Measurements from ENCODE around the gene UNCX.

UNCX gene

DNA sequence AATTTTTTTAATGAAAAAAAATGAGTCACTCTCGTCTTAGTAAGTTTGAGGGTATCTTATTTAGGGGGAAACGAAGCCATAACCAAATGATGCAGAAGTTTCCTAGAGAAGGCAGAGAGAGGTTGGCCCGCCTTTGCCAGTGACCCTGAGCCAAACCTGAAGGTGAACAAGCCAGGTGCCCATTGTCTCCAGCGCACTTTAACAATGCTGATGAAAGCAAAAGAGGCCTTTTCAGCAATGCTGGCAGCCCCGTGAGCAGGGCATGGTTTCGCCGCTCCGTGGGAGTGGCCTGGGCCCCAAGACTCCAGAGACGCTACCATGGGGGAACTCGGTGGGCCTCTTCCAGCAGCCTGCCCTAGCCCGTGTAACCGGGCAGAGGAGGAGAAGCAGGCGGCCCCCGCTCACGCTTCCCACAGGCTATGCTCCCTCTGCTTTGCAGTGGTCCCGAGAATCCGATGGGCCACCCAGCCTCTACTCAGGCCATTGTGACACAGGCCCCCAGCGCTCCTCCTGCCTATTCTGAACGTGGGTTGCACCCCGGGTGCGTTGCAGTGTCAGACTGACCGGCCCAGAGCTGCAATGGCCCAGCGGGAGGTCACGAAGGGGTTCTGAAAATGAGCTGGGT lies 14.0 kb upstream of the UNCX start:
- DNase-seq: no peak

DNA sequence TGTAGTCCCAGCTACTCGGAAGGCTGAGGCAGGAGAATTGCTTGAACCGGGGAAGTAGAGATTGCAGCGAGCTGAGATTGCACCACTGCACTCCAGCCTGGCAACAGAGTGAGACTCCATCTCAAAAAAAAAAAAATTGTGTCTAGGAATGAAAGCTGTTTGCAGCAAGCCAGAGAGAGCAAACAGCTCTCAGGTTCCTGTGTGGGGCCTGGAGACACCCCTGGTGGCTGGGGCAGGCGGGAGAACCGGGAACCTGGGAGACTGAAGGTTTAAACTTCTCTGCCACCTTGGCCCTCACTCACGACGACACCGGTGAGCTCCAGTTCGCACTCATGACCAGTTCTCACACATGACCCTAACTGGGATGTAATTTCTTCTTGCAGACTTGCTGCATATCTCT lies 13.2 kb upstream of the UNCX start:
- DNase-seq: no peak

DNA sequence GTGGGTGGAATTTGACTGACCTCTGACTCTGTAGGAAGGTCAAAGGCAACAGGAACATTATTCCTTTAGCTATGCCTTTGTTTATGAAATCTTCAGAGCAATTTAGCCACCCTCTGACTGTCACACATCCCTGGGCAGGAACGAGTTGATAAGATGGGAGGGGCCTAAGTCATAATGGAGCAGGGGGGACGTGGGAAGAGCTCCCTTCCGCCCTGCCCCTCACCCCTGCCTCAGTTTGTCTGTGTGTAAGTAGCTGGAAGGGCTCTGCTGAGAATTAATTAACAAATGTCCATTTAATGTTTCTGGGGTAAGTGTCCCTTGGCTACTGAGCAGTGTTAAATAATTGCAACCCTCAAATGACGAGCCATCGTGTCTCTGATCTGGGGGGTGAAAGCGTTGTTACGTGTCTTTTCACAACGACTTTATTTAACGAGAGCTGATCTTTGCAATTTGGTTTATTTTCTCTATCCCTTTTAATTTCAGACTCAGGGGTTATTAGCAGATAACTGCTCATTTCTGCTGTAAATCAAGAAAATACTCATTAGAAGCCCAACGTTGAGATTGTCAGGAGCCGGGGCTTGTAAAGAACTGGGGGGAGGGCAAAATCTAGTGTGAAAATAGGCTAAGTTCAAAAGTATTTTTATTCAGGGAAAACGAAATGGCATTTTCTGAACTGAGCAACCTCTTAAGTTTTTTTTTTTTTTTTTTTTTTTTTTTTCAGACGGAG lies 12.5 kb upstream of the UNCX start:
- no peak for DNase-seq

DNA sequence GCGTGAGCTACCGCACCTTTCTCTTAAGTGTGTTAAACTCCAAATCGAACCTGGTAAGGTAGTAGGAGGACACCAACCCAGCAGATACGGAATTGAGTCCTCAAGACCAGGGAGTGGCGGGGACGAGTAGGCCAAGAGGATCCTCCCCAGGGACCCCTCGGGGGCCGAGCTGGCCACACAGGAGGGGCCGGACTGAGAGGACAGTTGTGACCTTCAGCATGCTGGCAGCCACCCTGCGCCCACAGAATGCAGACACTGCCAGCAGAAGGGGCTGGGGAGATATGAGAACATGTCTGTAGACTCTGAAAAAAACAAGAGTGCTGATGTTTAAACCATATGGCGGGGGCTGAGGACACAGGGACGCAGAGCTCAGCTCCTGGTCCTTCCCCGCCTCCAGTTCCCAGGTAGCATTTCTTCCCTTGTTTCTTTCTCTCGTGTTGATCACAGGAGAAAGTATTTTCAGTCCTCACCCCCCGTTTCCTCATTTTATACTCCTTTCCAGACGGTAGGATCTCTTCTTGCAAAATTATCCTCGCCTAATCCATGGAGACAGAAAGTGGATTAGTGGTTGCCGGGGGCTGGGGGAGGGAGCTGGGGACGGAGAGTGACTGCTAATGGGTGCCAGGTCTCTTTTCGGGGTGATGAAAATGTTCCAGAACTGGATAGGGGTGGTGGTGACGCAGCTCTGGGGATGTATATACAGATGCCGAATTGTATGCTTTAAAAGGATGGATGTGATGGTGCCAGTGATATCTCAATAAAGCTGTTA lies 11.5 kb upstream of the UNCX start:
- DNase-seq: no peak

DNA sequence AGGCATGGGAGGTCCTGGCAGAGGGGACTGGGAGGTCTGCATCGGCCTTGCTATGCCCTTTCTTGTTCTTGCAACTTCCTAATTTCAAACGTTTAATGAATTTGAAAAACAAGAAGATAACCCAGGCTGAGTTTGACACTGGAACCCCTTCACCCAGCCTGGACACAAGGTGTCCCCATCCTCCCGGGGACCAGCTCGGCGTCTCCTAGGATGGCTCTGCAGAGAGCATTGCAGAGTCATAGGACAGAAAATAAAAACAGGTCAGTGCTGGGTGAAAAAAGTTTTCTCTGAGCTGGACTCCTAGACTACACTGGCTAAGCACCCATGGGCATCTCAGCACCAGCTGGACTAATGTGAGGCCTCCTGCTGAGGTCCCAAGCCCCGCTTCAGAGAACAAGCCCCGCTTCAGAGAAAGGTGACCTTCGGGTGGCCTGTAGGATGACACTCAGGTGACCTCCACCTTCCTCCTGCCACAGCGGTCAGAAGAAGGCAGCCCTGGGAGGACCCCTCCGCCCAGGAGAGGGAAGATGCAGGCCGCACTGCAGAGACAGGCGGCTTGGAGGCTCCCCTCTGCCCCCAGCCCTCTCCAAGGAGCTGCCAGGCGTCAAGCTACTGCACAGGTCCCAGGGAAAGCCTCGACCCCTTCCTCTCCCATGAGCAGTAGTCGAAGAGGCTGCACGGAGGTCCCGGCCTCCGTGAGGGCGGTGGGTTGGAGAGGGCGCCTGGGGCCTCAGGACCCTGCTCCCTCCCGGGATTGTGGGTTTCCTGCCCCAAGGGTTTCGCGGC lies 9.3 kb upstream of the UNCX start:
- no peak for DNase-seq

DNA sequence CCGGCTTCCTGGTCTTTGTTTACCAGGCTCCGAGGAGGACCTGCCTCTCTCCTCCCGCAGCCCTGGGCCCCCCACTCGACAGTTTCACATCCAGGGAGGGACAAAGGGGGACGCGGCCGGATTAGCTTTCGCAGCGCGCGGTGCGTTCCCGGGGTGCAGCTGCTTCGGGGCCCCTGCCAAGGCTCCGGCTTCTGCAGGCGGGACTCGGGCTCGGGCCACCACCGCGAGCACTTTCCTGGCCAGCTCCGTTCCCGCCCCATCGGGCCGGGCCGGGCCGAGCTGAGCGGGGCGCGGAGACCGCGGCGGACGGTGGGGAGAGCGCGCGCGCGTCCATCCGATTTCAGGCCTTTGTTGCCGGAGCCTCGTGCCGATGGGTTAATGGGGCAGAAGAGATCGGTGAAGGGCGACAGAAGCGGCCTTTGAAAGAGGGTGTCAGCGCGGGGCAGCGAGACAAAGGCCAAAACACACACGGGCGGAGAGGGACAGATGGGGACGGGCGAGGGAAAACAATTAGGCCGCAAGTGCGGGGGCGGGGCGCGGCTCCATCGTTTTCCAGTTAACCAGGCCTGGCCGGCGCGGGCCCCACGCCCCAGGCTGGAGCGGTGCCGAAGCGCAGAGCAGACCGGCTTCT lies 8.5 kb upstream of the UNCX start:
- DNase-seq: no peak

DNA sequence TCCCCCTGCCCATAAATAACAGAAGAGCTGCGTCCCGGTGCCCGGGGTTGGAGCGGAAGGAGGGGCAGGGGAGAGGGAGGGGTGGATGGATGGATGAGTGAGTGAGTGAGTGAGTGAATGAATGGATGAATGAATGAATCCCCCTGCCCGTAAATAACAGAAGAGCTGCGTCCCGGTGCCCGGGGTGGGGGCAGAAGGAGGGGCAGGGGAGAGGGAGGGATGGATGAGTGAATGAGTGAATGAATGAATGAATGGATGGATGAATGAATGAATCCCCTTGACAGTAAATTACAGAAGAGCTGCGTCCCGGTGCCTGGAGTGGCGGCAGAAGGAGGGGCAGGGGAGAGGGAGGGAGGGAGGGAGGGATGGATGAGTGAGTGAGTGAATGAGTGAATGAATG lies 7.6 kb upstream of the UNCX start:
- DNase-seq: no peak

DNA sequence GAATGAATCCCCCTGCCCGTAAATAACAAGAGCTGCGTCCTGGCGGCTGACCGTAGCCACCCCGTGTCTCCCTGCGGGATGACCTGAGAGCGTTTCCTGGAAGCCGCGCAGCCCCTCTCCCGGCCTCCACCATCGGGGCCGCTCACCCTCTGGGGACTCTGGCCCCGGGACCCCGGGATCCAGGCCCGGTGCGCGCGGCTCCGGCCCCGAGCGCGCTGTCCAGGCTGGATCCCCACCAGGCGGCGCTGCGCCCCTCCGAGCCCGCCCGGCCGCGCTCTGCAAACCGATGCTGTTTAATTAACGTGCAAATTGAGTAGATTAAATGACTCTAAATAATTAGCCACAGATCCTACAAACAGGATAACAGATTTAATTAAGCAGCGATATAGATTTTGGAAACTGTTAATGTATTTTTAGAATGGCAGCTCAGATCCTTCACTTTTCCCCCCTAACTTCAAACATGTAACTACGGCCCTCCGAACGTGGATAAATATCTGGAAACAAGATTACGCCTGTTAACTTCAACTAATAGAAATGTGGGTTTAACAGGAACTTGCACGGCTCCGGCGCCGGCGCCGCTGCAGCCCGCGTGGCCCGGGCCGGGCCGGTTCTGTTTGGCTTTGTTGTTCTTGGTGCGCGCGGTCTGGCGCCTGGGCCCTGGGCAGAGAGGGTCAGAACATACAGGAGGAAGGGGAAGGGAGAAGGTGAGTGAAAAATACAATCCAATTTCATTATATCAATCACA lies 7.1 kb upstream of the UNCX start:
- DNase-seq: peak; percentile 86

DNA sequence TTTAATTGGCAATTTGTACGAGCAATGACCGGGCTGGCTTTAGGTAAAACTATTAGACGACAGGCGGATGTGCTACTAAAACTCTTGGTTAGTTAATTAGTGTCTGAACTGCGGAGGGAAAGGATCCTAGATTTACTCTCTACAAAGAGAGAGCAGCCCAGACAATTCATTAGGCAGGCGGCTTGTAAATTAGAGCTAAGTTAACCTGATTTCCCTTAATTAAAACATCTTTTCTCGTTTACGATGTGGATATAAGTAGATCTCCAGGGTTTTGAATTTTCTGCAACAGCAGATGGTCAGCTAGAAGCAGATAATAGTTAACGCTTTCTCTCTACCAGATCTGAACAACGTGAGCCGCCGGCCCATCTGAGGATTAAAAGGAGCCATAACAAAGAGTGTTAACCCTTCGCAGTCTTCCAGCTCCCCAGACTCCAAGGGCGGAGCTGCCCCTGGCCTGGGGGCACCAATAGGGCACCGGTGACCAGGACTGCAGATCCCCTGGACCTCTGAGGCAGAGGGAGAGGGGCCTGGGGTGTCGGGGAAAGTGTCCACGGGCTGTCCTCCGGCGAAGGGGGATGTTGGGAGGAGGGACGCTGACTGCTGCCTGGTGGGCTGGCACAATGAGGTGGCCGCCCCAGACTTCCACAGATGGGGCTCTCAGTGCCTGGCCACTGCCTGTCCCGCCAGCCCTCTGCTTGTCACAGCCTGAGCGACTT lies 6.3 kb upstream of the UNCX start:
- DNase-seq: no peak

DNA sequence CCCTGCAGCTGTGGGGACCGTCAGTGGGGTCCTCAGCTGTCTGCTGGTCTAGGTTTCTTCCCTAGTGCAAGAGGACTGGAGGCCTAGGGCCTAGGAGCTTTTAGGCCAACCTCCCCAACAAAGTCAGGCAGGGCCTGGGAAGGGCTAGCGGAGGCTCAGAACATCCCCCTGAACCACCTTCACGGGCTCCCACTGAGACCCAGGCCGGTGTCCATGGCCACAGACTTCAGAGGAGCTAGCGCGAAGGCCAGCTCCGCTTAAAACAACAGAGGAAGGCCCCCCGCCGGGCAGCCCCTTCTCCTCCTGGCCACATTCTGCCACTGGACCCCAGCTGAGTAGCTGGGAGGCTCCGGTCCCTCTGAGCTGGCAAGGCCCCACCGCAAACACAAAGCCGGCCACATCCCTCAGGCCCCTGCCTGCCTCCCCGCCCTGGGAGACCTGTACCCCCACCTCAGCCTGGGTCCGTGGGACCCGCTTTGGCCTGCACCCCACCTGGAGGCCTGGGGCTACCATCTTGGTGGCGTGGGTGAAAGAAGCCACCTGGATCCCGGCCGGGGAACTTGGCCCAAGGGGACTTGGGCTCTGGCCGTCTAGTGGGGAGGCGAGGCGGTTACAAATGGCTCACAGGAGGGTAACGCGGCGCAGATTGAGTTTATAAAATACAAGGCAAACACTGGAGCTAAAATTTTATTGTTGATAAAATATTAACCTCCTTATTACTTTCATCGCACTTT lies 5.4 kb upstream of the UNCX start:
- no peak for DNase-seq

DNA sequence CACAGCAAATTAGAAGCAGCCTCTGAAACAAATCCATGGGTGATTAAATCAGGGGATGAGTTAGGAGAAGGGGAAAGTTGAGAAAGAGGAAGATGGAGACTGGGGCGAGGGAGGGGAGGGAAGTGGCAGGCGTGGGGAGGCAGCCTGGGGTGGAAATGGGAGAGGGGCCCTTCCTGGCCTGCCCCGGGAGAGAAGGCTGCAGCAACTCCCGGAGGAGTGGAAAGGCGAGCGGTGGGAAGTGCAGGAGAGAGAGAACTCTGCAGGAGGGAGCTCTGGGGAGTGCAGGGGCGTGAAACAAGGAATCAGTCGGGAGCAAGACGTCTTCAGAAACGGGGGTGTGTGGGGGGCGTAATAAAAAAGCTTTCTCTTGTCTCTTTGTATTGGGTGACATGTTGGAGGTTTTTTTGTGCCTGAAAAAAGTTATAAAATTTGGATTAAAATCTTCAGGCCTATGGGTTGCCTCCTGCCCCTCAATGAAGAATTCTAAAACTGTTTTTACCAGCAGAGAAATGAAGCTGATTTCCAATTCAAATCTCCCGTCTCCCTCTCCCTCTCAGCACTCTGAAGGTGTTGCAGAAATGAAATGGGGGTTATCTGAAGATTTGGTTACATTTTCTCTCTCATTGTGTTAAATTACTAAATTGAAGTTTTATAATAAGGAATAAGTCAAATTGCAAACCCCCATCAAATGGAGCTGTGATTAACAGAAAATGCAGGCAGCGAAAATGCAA lies 4.7 kb upstream of the UNCX start:
- DNase-seq: no peak

DNA sequence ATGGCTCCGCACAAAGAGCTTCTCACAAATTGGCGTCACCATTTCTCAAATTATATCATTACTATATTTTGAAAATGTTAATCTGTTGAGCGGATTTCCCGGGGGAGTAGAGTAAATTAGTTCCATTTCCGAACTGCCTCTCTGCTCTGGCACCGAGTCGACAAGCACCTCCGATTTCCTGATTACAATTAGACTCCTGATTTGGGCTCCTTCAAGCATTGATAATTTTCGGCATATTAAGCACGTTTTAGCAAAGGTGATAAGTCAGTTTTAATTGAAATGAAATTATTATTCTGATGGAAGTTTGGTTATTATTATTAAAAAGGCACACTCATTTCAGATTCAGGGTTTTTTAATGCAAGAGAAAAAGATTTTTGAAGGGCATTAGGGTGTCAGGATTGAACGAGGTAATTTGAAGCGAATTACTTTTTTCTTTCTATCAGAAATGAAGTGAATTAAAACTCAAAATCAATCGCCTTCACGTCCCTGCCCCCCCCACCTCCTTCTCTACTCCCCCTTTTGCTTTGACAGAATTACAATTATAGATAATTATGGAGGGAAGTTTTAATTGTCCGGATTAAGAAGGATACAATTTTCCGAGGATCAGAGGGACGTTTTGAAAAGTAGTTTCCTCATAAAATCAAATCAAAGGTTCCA lies 4.0 kb upstream of the UNCX start:
- DNase-seq: no peak

DNA sequence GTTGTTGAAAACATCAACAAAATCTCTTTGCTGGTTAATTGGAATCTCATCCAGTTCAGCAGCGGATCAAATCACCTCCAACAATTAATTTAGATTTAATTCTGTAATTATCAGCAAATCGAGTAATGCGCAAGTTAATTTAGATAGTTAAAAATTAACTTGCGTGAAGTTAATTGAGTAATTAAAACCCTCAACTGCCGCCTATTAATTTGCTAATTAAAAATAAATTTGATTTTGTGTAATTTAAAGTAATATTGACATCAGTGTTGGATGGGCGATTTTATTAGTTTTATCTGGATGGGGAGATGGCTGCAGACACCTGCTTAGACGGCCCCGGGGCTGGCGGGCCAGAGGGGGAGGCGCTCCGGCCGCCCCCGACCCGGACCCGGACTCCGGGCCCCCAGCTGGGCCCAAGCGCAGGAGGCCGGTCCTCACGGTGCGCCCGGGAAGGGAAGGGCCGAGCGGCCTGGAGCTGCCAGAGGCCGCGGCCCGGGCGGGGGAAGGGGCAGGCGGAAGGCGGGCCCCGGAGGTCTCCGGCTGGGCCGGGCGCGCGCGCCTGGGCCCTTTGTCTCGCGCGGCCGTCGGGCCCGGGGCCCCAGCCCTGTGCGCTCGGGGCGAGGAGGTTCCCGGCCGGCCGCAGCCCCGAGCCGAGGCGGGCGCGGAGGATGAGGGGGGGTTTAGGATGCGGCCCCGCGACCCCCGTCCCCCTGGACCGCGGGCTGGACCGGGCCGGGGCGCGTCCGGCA lies 3.3 kb upstream of the UNCX start:
- DNase-seq: no peak

DNA sequence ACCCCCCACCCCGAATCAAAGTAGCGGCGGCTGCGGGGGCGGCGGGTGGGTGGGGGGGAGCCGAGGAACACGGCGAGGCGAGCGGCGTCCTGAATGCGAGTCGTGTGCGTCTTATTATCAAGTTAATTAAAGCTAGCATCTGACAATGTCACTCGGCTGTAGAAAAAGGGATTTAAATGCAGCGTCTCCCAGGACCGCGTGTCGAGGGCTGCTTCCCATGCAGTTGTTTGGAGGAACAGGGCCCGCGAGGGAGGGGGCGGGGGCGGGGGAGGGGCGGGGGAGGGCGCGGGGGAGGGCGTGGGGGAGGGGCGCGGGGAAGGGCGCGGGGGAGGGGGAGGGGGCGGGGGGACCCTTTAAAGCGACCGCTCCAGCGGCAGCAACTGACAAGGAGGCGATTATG lies 2.7 kb upstream of the UNCX start:
- DNase-seq: no peak

DNA sequence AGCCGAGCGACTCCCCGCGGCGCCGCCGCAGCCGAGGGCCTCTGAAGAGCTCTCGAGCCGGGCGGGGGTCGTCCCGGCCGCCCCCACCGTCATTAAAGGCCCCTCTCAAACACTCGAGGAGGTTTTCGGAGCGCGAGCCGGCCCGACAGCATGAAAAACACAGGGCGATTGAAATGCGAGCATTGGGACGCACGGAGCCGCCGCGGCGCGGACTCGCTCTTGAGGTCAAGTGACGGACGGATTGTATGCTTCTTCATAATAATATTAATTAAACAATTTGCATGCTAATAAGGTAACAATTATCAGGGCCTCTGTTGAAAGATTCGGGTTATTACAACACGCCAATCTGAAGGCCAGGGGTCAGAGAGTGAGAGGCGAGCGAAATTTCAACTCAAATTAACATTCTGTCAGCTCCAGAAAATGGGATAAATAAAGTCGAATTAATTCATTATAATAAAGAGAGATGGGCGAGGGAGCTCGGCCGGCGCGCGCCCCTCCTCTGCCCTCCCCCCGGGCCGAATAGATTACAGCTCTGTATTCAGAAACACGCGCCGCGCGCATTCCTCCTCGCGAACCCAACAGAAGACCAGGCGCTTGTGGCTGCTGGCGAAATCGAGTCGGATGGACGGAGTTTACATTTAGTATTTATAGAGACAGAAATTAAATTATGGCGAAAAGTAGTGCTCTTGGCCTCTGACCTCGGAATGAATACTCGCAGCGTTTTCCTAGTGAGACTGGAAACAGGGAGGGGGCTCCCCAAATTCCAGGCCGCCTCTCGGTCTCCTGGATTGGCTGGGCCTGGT lies 2.1 kb upstream of the UNCX start:
- no peak for DNase-seq

DNA sequence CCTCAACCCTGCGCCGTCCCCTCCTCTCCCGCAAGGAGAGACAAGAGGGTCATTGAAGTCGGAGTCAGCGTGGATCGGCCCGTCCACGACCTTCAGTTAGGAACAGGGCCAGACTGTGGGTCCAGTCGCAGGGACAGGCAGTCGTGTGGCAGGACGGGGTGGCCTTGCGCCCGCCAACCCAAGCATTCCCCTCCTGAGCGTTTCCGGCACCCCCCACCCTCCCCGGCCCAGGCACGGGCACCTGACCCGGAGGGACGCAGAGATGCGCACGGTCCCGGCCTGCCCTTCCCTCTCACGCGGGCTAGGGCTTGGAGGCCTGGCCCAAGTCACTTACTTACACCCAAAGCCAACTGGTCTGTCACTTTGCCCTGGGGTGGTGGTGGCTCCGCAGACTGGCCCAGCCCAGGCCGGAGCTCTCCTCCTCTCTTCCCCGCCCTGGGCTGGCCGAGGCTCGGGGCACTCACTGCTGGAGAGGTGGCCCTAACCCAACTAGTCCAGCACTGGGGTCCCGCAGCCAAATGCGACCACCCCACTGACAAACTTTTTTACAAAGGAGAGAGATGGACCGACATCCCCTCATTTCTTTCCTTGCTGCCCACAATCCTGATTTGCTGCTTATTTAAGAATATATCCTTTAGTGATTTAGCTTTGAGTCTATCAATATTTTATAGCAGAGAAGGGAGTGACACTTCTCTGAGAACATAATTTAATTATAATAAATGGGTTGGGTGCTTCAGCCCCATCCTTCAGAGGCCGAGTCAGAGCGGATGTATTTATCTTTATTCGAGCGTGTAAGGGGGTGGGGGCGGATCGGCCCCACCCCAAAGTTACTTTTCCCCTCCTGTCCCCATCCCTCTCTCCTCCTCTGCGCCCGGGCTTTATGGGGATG lies 1.2 kb upstream of the UNCX start:
- DNase-seq: no peak

DNA sequence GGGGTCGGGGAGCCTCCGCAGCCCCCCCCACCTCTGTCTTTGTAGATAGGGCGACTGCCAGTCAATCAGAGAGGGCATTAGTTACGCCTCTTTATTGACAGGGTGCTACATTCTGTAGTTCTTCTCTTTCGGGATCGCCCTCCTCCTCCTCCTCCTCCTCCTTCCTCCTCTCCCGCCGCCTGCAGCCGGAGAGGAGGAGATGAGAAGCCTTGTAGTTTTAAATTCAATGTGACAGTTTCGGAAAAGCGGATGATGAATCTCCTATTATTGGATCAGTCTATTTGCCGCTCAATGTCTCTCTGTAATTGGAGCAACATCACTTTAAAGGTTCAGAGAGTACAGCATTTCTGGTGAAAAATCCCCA lies 587 bp upstream of the UNCX start:
- DNase-seq: no peak

Data from activated CD8-positive, alpha-beta memory T cell treated with anti-CD3 and anti-CD28 coated beads, Interleukin-2, amount 50 U/mL, for 48 hours (primary cell).